Esophagus muscularis mucosa (tissue), 4 donors: Measurements from ENCODE around the gene INTS4. TPM values are rescaled to one million over a fixed set of nuclear protein-coding genes. Genes with fewer than 3 reads are reported as not detected.
"Not testable (repeated sequence)": the region's sequence is repeated elsewhere in the genome, so short reads cannot be mapped to it uniquely, and the experiment has no call there.

ENCODE experiments used
- DNase-seq: peaks from one replicate; pipeline ENCODE4 v3.0.0-alpha.2; 2017; ENCODE audit errors: extremely low spot score
- H3K27ac ChIP-seq, 4 donors: fragments of 200-600 bp; sonication (generic); replicated peaks in 1 of 4; 1 replicate in 3 of 4; 2 replicates in 1 of 4; pipeline ENCODE4 v1.5.1; 2016 to 2019; ENCODE audit warnings: mild to moderate bottlenecking in 1 of 4
- H3K27me3 ChIP-seq, 4 donors: fragments of 200-600 bp; sonication (generic); one replicate each; pipeline versions ENCODE4 v1.5.1 to v1.6.0; 2016 to 2019
- H3K36me3 ChIP-seq, 4 donors: fragments of 200-600 bp; sonication (generic); one replicate each; pipeline ENCODE4 v1.5.1; 2016 to 2019
- H3K4me1 ChIP-seq, 4 donors: fragments of 200-600 bp; sonication (generic); one replicate each; pipeline ENCODE4 v1.5.1; 2016 to 2019
- H3K4me3 ChIP-seq, 4 donors: fragments of 200-600 bp; sonication (generic); 1 replicate in 2 of 4; 2 replicates in 2 of 4; pipeline ENCODE4 v1.5.1; 2016 to 2019; ENCODE audit warnings: mild to moderate bottlenecking in 4 of 4, moderate library complexity in 1 of 4
- H3K9me3 ChIP-seq, 4 donors: fragments of 200-600 bp; sonication (generic); 1 replicate in 3 of 4; 2 replicates in 1 of 4; pipeline ENCODE4 v1.5.1; 2016 to 2019
- CTCF ChIP-seq, 3 experiments: fragments of 200-600 bp in 2 of 3; fragments of 450-650 bp in 1 of 3; sonication (generic) in 2 of 3; IDR thresholded peaks; one replicate each; pipeline ENCODE4 v1.5.1; 2017 to 2019; ENCODE audit warnings: antibody characterized with exemption in 3 of 3, mild to moderate bottlenecking in 2 of 3, moderate library complexity in 1 of 3
- EP300 ChIP-seq: sonication (generic); formaldehyde crosslinking; IDR thresholded peaks from one replicate; pipeline ENCODE4 v1.6.1; 2017; ENCODE audit warnings: antibody characterized with exemption
- POLR2A ChIP-seq: fragments of 450-650 bp; IDR thresholded peaks from one replicate; pipeline ENCODE4 v1.6.1; 2017; ENCODE audit warnings: antibody characterized with exemption, moderate library complexity, mild to moderate bottlenecking, low read depth
- POLR2AphosphoS5 ChIP-seq, 2 donors: sonication (generic); formaldehyde crosslinking; IDR thresholded peaks; one replicate each; pipeline ENCODE4 v1.6.1; 2017; ENCODE audit warnings: antibody characterized with exemption in 2 of 2
- WGBS: methylation state at CpG from one replicate; pipeline ENCODE4 v1.1.5; 2018; 5-methylcytosine and 5-hydroxymethylcytosine counted together
- intact Hi-C: fragments of 100-400 bp; cut with DNase I; formaldehyde crosslinking; loops from one replicate; pipeline ENCODE4 v1.15.1; 2023
- total RNA-seq, 4 donors: library from RNA; depleted of rRNA; stranded (reverse); fragments of >200 nt; gene quantifications; one replicate each; pipeline versions ENCODE4 v1.1.0 to v1.2.1, GENCODE V29; 2016

Gene INTS4
- total RNA-seq, 4 donors from 2014 or later: 13.3 to 34.1 (median 15.2) TPM

DNA sequence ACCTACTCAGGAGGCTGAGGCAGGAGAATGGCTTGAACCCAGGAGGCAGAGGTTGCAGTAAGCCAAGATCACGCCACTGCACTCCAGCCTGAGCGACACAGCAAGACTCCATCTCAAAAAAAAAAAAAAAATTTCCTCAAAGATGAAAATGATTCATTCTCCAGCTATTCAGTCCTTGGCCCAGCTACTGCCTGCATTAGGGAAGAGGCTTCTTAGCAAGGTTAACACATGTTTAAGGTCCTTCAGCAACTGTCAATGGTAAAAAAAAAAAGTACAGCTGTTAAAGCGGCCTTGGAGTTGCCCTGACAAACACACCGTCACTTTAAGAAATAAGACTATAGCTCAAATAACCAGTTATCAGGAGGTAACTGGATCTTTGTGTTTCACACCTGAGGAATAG, 116.2 kb downstream of the INTS4 start:
- H3K9me3 ChIP-seq, H3K27me3 ChIP-seq, DNase-seq, H3K4me3 ChIP-seq: not testable (repeated sequence)
- 50% methylated on average over 4 of the region's 4 CpGs for WGBS
- Histone ChIP-seq H3K4me1 (peaks cover 0 to 46% (median 31%) of the 10 kb centered on the region in 4 donors), H3K27ac (peak overlapping the region; percentile 36 to 49 (median 46)), H3K36me3 (peaks cover 9 to 80% (median 49%) of the 10 kb centered on the region in 4 donors)
- peak in 1 of 2 donors; percentile 54 for TF ChIP-seq POLR2AphosphoS5 (IDR thresholded peaks at IDR 0.05)
- intact Hi-C loops: loop anchor here (5.0 kb wide), 1 partner anchor 51 kb away; no protein-coding TSS in a partner anchor

- H3K4me3 ChIP-seq: no peak overlapping the region
- WGBS: 83% methylated on average over 3 of the region's 3 CpGs
- H3K9me3 ChIP-seq: no peaks in the 10 kb centered on the region
- H3K4me1 ChIP-seq: peaks cover 0 to 46% (median 31%) of the 10 kb centered on the region in 4 donors
- no peak overlapping the region for H3K27ac ChIP-seq
- H3K36me3 ChIP-seq: peaks cover under 1 to 91% (median 45%) of the 10 kb centered on the region in 4 donors
- no peak for TF ChIP-seq POLR2AphosphoS5 (IDR thresholded peaks at IDR 0.05)
- no peak for TF ChIP-seq EP300
- TF ChIP-seq POLR2A: no peak
- no peak for TF ChIP-seq CTCF (IDR thresholded peaks at IDR 0.05)
- DNase-seq: no peak
- intact Hi-C loops: loop anchor here (5.0 kb wide), 1 partner anchor 49 kb away; no protein-coding TSS in a partner anchor
- no peaks in the 10 kb centered on the region for H3K27me3 ChIP-seq
These were observed 118.4 kb downstream of the INTS4 start for GRCh38 chr11:77876045-77876444.

DNA sequence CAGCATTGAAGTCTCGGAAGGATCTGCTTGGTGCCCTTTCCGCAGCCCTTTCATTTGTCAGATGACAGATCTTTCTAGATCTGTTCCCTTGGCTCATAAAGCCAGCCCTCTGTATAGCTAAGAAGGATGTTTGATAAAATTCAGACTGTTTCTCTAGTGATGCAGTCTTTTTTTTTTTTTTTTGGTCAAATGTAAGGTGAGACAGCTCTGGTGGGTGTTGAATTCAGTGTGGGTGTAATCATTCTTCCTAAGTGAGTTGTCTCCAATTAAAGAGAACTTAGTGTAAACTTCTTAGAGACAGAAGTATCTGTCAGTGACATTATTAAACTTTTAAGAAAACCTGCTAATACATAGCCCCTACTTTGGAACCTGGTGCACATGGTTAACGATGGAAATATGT, 120.3 kb downstream of the INTS4 start:
- no peak for DNase-seq
- no peak overlapping the region for H3K4me3 ChIP-seq
- H3K4me1 ChIP-seq: peaks cover 0 to 39% (median 25%) of the 10 kb centered on the region in 4 donors
- TF ChIP-seq CTCF (IDR thresholded peaks at IDR 0.05) (no peak), EP300 (no peak), POLR2AphosphoS5 (IDR thresholded peaks at IDR 0.05) (no peak), POLR2A (no peak)
- peaks cover 6 to 86% (median 50%) of the 10 kb centered on the region in 4 donors for H3K36me3 ChIP-seq
- intact Hi-C loops: no loop called here
- no peaks in the 10 kb centered on the region for H3K9me3 ChIP-seq
- H3K27ac ChIP-seq: peak overlapping the region in 1 of 4 donors; percentile 17
- 66% methylated on average over 3 of the region's 3 CpGs for WGBS
- H3K27me3 ChIP-seq: no peaks in the 10 kb centered on the region

GRCh38 chr11:77873345-77873744, 121.1 kb downstream of the INTS4 start:
- TF ChIP-seq POLR2A (no peak), POLR2AphosphoS5 (IDR thresholded peaks at IDR 0.05) (no peak), EP300 (no peak), CTCF (IDR thresholded peaks at IDR 0.05) (no peak)
- intact Hi-C loops: no loop called here
- no peak for DNase-seq
- Histone ChIP-seq H3K36me3 (peaks cover 8 to 86% (median 53%) of the 10 kb centered on the region in 4 donors), H3K27me3 (no peaks in the 10 kb centered on the region), H3K4me3 (no peak overlapping the region), H3K4me1 (peaks cover 0 to 31% (median 16%) of the 10 kb centered on the region in 4 donors), H3K9me3 (no peaks in the 10 kb centered on the region), H3K27ac (no peak overlapping the region)
- WGBS: 84% methylated on average over 1 of the region's 1 CpG

DNA sequence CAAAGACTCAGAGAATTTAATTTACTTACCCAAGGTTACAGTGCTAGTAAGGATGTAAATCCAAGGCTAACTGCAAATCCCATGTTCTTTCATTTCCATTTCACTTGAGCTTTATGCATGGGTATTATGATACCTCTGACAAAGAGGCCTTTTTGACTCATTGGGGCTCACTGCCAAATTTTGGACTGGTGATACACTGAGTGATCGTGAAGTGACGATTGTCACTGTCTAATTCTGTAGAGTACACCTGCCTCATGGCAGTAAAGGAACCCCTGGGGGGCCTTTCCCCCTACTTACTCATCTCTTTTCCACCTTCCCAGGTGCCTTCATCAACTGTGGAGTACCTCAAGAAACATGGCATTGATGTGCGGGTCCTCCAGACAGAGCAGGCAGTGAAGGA, 122.6 kb downstream of the INTS4 start:
- 100% methylated on average over 3 of the region's 3 CpGs for WGBS
- Histone ChIP-seq H3K27me3 (no peaks in the 10 kb centered on the region), H3K36me3 (peaks cover 8 to 82% (median 50%) of the 10 kb centered on the region in 4 donors), H3K4me3 (no peak overlapping the region), H3K9me3 (no peaks in the 10 kb centered on the region), H3K4me1 (peaks cover 0 to 18% (median 8%) of the 10 kb centered on the region in 4 donors), H3K27ac (no peak overlapping the region)
- no peak for TF ChIP-seq EP300
- TF ChIP-seq POLR2AphosphoS5 (IDR thresholded peaks at IDR 0.05): no peak
- no peak for DNase-seq
- intact Hi-C loops: no loop called here

- H3K27me3 ChIP-seq: no peaks in the 10 kb centered on the region
- no peak overlapping the region for H3K4me3 ChIP-seq
- WGBS: 94% methylated on average over 4 of the region's 4 CpGs
- H3K36me3 ChIP-seq: peaks cover 8 to 59% (median 44%) of the 10 kb centered on the region in 4 donors
- intact Hi-C loops: no loop called here
- TF ChIP-seq EP300 (no peak), CTCF (IDR thresholded peaks at IDR 0.05) (no peak), POLR2A (no peak), POLR2AphosphoS5 (IDR thresholded peaks at IDR 0.05) (no peak)
- no peaks in the 10 kb centered on the region for H3K9me3 ChIP-seq
- DNase-seq: no peak
- H3K4me1 ChIP-seq: peaks cover 0 to 8% (median 5%) of the 10 kb centered on the region in 4 donors
- no peak overlapping the region for H3K27ac ChIP-seq
These were observed 125.7 kb downstream of the INTS4 start for GRCh38 chr11:77868744-77869143.
